WI38 (cell line): ENCODE results near the gene ZBP1.

Source experiments
- H3K4me3 ChIP-seq: 2 replicates; pipeline ENCODE4 v1.5.1; 2011; ENCODE audit warnings: low read depth, mild to moderate bottlenecking, control low read depth, low read length
- TF ChIP-seq, protein P1 (sequence below): IDR thresholded peaks from 2 replicates; pipeline ENCODE4 v1.5.1; 2012; ENCODE audit warnings: low read depth, mild to moderate bottlenecking, control low read depth, low read length

ZBP1 gene

DNA sequence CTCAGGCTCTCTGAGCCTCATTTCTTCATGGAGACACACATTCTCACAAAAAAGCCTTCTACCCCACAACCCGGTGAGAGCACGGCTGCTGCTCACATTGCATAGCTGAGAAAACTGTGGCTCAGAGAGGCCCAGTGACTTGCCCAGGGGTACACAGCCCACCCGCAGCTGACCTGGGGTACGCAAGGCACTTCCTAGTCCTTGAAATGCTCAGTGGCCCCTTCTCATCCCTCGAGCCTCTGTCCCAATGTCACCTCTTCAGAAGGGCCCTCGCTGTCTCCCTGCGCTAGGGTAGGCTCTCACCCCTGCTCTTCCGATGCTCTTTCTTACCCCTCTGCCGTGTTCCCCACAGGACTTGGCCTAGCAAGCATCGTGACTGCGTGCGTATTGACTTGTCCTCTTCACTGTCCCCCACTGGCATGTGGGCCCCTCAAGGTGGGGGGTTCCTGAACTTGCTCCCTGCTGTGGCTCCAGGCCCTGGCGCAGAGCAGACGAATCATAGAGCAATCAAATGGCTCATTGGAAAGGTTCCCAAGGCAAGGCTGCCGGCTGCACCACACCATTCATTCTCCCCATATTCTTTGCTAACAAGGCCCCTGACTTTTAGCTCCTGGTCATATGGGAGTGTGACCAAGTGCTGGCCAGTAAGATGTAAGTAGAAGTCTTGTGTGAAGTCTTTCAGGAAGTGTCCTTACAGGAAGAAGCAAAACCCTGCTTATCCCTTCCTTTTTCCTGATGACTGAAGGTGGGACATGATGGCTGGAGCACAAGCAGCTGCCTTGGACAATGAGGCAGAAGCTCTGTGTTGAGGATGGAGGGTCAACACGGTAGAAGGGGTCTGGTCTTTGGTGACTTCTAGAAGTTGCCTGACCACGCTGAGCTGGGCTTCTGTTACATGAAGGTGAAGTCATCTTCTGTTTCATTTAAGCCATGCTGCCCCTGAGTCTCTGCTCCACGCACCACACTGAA, 36.7 kb downstream of the ZBP1 start:
- TF ChIP-seq, protein P1, sequence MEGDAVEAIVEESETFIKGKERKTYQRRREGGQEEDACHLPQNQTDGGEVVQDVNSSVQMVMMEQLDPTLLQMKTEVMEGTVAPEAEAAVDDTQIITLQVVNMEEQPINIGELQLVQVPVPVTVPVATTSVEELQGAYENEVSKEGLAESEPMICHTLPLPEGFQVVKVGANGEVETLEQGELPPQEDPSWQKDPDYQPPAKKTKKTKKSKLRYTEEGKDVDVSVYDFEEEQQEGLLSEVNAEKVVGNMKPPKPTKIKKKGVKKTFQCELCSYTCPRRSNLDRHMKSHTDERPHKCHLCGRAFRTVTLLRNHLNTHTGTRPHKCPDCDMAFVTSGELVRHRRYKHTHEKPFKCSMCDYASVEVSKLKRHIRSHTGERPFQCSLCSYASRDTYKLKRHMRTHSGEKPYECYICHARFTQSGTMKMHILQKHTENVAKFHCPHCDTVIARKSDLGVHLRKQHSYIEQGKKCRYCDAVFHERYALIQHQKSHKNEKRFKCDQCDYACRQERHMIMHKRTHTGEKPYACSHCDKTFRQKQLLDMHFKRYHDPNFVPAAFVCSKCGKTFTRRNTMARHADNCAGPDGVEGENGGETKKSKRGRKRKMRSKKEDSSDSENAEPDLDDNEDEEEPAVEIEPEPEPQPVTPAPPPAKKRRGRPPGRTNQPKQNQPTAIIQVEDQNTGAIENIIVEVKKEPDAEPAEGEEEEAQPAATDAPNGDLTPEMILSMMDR: no peak
- H3K4me3 ChIP-seq: no peak overlapping the region

DNA sequence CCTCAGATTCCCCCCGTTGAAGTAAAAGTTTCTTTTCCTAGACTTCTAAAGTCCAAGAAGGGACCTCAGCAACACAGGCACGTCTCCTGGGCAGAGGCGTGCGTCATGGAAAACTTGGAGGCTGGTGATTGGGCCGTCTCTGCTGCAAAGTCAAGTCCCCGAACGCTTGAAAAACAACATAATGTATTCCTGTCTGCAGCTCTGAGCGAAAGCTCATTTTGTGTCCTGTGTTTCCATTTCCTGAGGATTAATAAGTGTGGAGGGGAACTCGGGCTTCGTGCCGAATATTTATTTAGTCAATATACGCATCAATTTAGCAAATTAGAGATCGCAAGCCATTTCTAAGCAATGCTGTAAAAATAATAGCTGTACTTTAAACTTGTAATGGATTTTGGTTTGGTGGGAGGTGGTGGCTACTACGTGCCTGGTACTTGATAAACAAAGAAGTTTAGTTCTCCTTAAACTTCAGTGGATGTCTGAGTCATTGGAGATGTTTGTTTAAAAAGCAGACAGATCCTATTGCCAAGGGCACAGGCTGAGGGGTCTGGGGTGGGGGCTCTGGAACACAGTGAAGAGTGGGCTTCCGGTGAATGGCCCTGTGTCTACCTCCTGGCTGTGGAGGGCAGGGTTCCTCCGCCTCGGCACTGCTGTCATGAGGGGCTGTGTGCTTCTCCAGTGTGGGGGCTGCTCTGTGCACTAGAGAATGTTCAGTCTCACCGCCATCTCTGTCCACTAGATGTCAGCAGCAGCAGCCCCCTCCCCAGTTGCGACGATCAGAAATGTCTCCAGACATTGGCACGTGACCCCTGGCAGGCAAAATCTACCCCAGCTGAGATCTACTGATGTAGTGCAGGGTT, 37.6 kb downstream of the ZBP1 start:
- no peak overlapping the region for H3K4me3 ChIP-seq
- TF ChIP-seq, protein P1: peak; percentile 37

DNA sequence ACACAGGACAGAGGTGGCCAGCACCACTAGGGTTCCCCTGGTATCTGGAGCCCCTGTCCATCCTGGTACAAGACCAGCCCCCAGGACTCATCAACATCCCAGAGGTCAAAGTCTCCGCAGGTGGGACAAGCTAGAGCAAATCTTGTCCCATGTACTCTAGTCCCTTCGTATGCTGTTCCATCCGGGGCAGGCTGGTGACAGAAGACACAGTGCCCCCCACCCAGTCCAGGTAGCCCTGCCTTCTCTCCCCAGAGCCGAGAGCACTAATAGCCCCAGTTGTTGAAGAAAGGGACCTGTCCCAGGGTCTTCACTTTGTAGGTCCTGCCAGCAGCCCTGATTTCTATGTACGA, 38.2 kb downstream of the ZBP1 start:
- TF ChIP-seq, protein P1: no peak
- H3K4me3 ChIP-seq: no peak overlapping the region

DNA sequence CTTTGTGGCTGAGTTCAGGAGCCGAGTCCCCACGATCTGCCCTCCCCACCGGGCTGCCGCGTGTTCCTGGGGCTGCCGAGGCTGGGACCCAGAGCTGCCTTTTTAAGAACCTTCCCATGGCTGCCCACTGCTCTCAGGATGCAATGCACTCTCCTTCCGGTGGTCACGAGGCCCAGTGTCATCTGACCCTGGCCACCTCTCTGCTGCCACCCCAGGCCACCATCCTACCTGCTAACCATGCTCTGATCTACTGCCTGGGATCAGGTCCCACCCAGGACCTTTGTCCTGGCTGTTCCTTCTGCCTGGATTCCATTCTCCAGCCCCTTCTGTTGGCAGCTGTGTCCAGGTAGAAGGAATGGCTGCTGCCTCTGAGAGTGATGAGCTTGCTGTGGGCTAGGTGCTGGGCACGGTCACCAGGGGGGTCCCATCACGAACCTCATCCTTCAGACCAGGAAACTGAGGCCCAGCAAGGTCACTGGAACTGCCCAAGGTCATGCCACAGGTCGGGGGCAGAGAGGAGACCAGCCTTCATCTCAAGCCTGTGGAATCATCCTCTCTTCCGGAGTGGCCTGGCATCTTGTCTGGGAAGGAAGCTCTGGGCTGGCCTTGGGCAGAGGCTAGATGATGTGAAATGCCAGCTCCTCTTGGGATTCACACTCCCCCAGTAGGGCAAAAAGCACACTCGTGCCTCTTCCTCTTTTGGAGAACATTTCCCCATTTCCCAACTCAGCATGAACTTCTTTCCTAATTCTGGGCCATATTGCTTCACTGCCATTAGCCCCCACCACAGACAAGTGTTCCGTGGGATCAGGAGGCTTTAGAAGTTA, 38.8 kb downstream of the ZBP1 start:
- H3K4me3 ChIP-seq: no peak overlapping the region
- TF ChIP-seq, protein P1: no peak

DNA sequence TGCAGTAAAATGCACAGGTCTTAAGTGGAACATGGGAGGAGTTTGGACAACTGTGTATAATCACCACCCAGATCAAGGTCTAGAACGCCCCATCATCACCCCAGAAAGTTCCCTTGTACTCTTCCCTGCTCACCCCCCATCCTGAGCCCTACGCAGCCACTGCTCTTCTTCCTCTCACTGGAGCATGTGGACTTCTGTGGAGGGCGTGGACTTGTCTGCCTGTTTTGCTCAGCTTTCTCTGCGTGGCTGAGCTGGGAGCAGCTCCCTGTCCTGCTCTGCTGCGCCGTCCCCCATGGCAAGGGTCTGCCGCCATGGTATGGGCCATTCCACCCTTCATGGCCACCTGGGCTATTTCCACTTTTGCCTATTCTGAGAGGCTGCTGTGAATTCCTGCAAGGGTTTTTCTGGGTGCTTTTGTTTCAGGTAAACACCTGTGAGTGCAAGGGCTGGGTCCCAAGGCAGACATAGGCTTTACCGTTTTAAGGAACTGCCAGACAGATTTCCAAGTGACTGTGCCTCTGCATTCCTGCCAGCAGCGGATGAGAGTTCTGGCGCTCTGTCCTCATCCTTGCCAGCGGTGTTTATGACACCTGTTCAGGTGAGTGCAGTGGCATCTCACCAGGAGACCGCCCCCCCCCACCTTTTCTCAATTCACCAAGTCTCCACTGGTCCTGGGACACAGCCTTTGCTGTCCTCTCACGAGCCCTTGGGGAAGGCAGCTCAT, 39.6 kb downstream of the ZBP1 start:
- TF ChIP-seq, protein P1: no peak
- H3K4me3 ChIP-seq: no peak overlapping the region

DNA sequence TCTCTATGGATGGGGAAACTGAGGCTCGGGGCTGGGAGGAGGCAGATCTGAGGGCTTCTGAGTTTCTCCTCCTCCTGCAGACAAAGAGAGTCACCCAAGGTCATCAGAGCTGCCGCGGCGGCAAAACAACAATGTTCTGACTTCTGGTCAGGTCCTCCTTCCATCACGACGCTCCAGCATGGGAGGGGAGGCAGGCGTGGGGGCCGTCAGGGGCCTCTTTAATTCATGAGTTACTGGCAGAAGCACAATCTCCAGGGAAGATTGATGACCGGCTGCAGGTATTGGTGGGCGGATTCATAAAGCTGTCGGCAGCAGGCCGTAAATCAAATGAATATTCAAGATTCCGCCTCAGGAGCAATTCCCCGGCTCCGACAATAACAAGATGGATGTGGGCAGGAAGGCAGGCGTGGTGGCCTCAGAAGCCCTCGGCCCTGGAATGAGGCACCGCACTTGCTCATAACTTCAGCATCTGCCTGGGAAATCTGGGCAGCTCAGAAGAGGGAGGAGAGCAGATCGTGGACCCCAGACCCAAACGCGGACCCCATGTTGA, 40.3 kb downstream of the ZBP1 start:
- TF ChIP-seq, protein P1: no peak
- H3K4me3 ChIP-seq: no peak overlapping the region
